Fibroblast of lung (primary cell): ENCODE measurements around the gene TENM4.

Source experiments
- CTCF ChIP-seq, 2 donors: IDR thresholded peaks in 1 of 2; conservative IDR thresholded peaks in 1 of 2; 1 replicate in 1 of 2; 2 replicates in 1 of 2; pipeline ENCODE4 v1.5.1; 2011 to 2012; ENCODE audit warnings: low read length in 2 of 2, control low read depth in 1 of 2, inconsistent platforms in 1 of 2, low read depth in 1 of 2, mild to moderate bottlenecking in 1 of 2
- EZH2 ChIP-seq: IDR thresholded peaks from 2 replicates; pipeline ENCODE4 v1.5.1; 2012; ENCODE audit warnings: low read length, control low read depth, mild to moderate bottlenecking; ENCODE audit errors: missing control alignments

- TF ChIP-seq CTCF (conservative IDR thresholded peaks at IDR 0.05 in 1 of 2, IDR thresholded peaks at IDR 0.05 in 1 of 2; ENCODE audit: low read depth in 1 of 2, low read length in 2 of 2) (no peak), EZH2 (no peak)
Measured at GRCh38 chr11:78927511-78927910, 513.3 kb downstream of the TENM4 start.
